OCI-LY1 (cell line): ENCODE results near the gene KLF11.

ENCODE experiments used
- H2AFZ ChIP-seq: fragments of 200-600 bp; sonication (generic), shearing (Covaris generic); 2 replicates; pipeline ENCODE4 v1.6.0; 2014; ENCODE audit warnings: antibody characterized with exemption, mild to moderate bottlenecking, low read length
- H3F3A ChIP-seq: fragments of 200-600 bp; sonication (generic), shearing (Covaris generic); 2 replicates; pipeline ENCODE4 v1.6.0; 2014; ENCODE audit warnings: mild to moderate bottlenecking, antibody characterized with exemption, low read length, moderate library complexity; ENCODE audit not compliant: insufficient read depth
- H3K27ac ChIP-seq: fragments of 200-600 bp; sonication (generic); 2 replicates; pipeline ENCODE4 v1.5.1; 2014; ENCODE audit warnings: low read length, mixed run types, mild to moderate bottlenecking, low read depth; ENCODE audit not compliant: poor library complexity, severe bottlenecking
- H3K27me3 ChIP-seq: fragments of 200-600 bp; sonication (generic); 2 replicates; pipeline ENCODE4 v1.6.0; 2014; ENCODE audit warnings: antibody characterized with exemption, mild to moderate bottlenecking, low read length, moderate library complexity; ENCODE audit not compliant: insufficient read depth
- H3K36me3 ChIP-seq: fragments of 200-600 bp; sonication (generic); 2 replicates; pipeline ENCODE4 v1.6.1; 2014; ENCODE audit warnings: mild to moderate bottlenecking, antibody characterized with exemption, low read length, moderate library complexity, mixed read lengths; ENCODE audit not compliant: insufficient read depth
- H3K4me1 ChIP-seq: fragments of 200-600 bp; sonication (generic); 2 replicates; pipeline ENCODE4 v1.5.1; 2014; ENCODE audit warnings: mild to moderate bottlenecking, low read length, moderate library complexity; ENCODE audit not compliant: insufficient read depth, severe bottlenecking
- H3K4me2 ChIP-seq: fragments of 200-600 bp; sonication (generic), shearing (Covaris generic); 2 replicates; pipeline ENCODE4 v1.6.1; 2014; ENCODE audit warnings: low read length
- H3K4me3 ChIP-seq: fragments of 200-600 bp; sonication (generic); 2 replicates; pipeline ENCODE4 v1.5.1; 2014; ENCODE audit warnings: low read length, low read depth, mild to moderate bottlenecking, mixed read lengths; ENCODE audit not compliant: poor library complexity, severe bottlenecking
- H3K79me2 ChIP-seq: fragments of 200-600 bp; shearing (Covaris generic); 2 replicates; pipeline ENCODE4 v1.6.1; 2016; ENCODE audit warnings: mixed run types, low read length, mixed read lengths; ENCODE audit not compliant: insufficient read depth
- H3K9ac ChIP-seq: fragments of 200-600 bp; sonication (generic), shearing (Covaris generic); 2 replicates; pipeline ENCODE4 v1.6.1; 2014; ENCODE audit warnings: mild to moderate bottlenecking, low read length, mixed read lengths
- H3K9me2 ChIP-seq: fragments of 200-600 bp; sonication (generic), shearing (Covaris generic); 2 replicates; pipeline ENCODE4 v1.6.1; 2014; ENCODE audit warnings: low read depth, mild to moderate bottlenecking, low read length, mixed read lengths
- H3K9me3 ChIP-seq: fragments of 200-600 bp; shearing (Covaris generic); 2 replicates; pipeline ENCODE4 v1.6.1; 2014; ENCODE audit warnings: low read length, mixed read lengths
- H4K20me1 ChIP-seq: fragments of 200-600 bp; sonication (generic), shearing (Covaris generic); 2 replicates; pipeline ENCODE4 v1.6.0; 2016; ENCODE audit warnings: mild to moderate bottlenecking, low read length; ENCODE audit not compliant: insufficient read depth
- EZH2 ChIP-seq: fragments of 200-600 bp; sonication (generic), shearing (Covaris generic); IDR thresholded peaks from 2 replicates; pipeline ENCODE4 v1.8.0; 2017; ENCODE audit warnings: borderline replicate concordance, mixed run types, mild to moderate bottlenecking, antibody characterized with exemption, low read length, moderate library complexity, mixed read lengths
- TF ChIP-seq, protein P1 (sequence below): fragments of 200-600 bp; sonication (generic), shearing (Covaris generic); IDR thresholded peaks from 2 replicates; pipeline ENCODE4 v1.5.1; 2017; ENCODE audit warnings: mild to moderate bottlenecking, antibody characterized with exemption, low read length, moderate library complexity, mixed read lengths

KLF11 gene

DNA sequence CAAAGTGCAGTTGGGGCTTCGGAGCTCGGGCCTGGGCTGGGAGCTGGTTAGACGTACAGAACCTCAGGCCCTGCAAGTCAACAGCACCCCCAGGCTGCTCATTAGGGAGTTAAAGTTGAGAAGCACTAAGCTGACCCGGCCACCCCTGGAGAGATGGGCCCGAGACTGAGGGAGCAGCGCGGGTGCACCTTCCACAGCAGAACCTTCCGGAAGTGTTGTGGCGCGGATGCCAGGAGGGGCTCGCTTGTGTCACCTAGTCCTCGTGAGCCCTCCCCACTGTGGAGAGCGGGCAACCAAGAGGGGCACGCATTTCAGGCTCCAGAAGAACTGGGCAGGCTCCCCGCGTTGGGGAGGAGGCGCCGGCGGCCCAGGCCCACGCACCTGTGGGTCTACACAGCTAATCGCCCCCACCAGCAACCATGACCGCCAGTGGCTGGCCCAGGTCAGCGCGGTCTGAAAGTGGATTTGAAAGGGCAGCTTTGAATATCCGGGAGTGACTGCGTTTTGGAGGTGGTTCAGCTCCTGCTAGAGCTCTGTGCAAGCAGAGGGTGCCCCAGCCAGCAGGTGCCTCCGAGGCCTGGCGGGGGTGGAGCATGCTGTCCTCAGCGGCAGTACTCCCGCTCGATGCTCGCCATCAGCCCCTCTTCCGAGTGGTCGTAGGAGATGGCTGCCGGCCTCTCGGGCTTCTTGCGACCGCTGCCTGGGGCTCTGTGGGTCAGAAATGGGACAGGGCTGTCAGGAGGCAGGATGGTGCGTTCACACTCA lies 15.1 kb downstream of the KLF11 start:
- Histone ChIP-seq H3K4me3 (no peak overlapping the region), H3K27me3 (no peaks in the 10 kb centered on the region; the same call in 1 of the 2 replicates), H3K36me3 (no peaks in the 10 kb centered on the region), H2AFZ (no peak overlapping the region), H3K4me2 (no peak overlapping the region), H3F3A (no peaks in the 10 kb centered on the region), H3K27ac (no peak overlapping the region), H4K20me1 (no peaks in the 10 kb centered on the region), H3K9me3 (no peaks in the 10 kb centered on the region), H3K9ac (no peak overlapping the region), H3K4me1 (no peaks in the 10 kb centered on the region), H3K9me2 (no peaks in the 10 kb centered on the region), H3K79me2 (no peaks in the 10 kb centered on the region)
- no peak for TF ChIP-seq EZH2
- TF ChIP-seq, protein P1, sequence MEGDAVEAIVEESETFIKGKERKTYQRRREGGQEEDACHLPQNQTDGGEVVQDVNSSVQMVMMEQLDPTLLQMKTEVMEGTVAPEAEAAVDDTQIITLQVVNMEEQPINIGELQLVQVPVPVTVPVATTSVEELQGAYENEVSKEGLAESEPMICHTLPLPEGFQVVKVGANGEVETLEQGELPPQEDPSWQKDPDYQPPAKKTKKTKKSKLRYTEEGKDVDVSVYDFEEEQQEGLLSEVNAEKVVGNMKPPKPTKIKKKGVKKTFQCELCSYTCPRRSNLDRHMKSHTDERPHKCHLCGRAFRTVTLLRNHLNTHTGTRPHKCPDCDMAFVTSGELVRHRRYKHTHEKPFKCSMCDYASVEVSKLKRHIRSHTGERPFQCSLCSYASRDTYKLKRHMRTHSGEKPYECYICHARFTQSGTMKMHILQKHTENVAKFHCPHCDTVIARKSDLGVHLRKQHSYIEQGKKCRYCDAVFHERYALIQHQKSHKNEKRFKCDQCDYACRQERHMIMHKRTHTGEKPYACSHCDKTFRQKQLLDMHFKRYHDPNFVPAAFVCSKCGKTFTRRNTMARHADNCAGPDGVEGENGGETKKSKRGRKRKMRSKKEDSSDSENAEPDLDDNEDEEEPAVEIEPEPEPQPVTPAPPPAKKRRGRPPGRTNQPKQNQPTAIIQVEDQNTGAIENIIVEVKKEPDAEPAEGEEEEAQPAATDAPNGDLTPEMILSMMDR: no peak

DNA sequence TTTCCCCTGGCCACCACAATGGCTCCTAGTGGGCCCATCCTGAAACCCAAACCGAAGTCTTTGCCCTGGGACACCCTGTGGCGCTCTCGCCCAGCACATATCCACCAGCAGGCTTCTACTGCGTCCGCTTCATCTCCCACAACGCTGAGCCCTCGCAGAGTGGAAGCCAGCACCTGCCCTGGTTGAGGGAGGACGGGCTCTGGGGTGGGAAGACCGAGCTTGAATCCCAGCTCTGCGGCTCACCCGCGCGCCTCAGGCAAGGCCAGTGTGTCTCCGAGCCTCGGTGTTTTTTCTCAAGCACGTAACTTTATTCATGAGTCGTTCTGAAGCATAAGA lies 15.6 kb downstream of the KLF11 start:
- Histone ChIP-seq H3K79me2 (no peaks in the 10 kb centered on the region), H3K4me1 (no peaks in the 10 kb centered on the region), H3K27ac (no peak overlapping the region), H3K4me3 (no peak overlapping the region), H3K27me3 (no peaks in the 10 kb centered on the region; the same call in 1 of the 2 replicates), H4K20me1 (no peaks in the 10 kb centered on the region), H3K4me2 (no peak overlapping the region), H3K36me3 (no peaks in the 10 kb centered on the region), H3K9me3 (no peaks in the 10 kb centered on the region), H3K9ac (no peak overlapping the region), H3F3A (no peaks in the 10 kb centered on the region), H3K9me2 (no peaks in the 10 kb centered on the region), H2AFZ (no peak overlapping the region)
- TF ChIP-seq, protein P1: no peak
- TF ChIP-seq EZH2: no peak

DNA sequence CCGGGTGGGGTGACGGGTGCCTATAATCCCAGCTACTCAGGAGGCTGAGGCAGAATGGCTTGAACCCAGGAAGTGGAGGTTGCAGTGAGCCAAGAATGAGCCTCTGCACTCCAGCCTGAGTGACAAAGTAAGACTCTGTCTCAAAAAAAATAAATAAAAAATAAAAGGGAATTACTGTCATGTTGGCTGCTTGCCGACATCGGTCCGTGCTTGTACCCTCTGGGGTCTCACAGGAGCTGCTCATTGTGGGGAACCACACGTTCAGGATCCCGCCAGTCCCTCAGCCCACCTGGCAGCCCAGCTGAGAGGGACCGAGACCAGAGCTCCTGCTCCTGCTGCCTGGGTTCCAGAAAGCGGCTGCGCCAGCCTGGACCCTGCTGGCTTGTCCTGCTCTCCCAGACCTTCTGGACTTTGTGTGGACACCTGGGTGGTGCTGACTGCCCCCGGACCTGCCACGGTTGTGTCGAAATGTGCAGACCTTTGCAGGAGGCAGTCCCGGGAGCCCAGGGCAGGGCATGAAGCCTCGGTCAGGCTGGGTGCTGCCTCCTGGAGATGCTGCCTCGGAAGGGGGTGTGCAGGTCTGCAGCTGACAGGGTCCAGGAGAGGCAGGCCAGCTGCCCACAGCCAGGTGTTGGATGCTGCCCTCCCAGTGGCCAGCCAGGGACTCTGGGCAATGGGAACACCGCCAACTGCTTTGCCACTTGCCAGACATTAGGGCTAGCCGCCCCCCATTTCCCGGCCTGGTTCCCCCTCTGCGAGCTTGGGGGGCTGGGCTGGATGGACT lies 16.4 kb downstream of the KLF11 start:
- no peaks in the 10 kb centered on the region for H3K79me2 ChIP-seq
- no peaks in the 10 kb centered on the region for H4K20me1 ChIP-seq
- no peaks in the 10 kb centered on the region for H3F3A ChIP-seq
- TF ChIP-seq EZH2: no peak
- TF ChIP-seq, protein P1: no peak
- H3K27ac ChIP-seq: no peak overlapping the region
- H3K9me2 ChIP-seq: no peaks in the 10 kb centered on the region
- H3K4me3 ChIP-seq: no peak overlapping the region
- H3K27me3 ChIP-seq: no peaks in the 10 kb centered on the region; the same call in 1 of the 2 replicates
- H3K9ac ChIP-seq: no peak overlapping the region
- H2AFZ ChIP-seq: no peak overlapping the region
- H3K4me2 ChIP-seq: no peak overlapping the region
- H3K9me3 ChIP-seq: no peaks in the 10 kb centered on the region
- no peaks in the 10 kb centered on the region for H3K36me3 ChIP-seq
- no peaks in the 10 kb centered on the region for H3K4me1 ChIP-seq
